GM12878 (cell line): Measurements from ENCODE around the gene NRTN. TPM values are rescaled to one million over a fixed set of nuclear protein-coding genes. Genes with fewer than 3 reads are reported as not detected.

Experiments used
- ATAC-seq: fragments of 200-7000 bp; cut with Tn5 transposase; 3 replicates; pipeline ENCODE4 v1.9.1; 2020; ENCODE audit warnings: mild to moderate bottlenecking, moderate library complexity
- BruUV-seq: library from RNA; stranded (reverse); fragments of 400-500 nt; replicated peaks from 2 replicates; lab custom pipeline; 2021; lab: Mats Ljungman, UMichigan
- CTCF ChIA-PET: fragments of 300-600 bp; sonication (Branson Sonifier 250); formaldehyde crosslinking; extraction: SDS; loops from one replicate; lab custom pipeline; 2021; ENCODE audit warnings: inconsistent platforms; lab: Yijun Ruan, JAX
- POLR2A ChIA-PET: fragments of 350-600 bp; formaldehyde crosslinking; extraction: SDS; loops from one replicate; lab custom pipeline; 2021; ENCODE audit warnings: inconsistent platforms; lab: Charles Lee
- RAD21 ChIA-PET: fragments of 300-600 bp; sonication (Branson Sonifier 250); formaldehyde crosslinking; loops from one replicate; lab custom pipeline; 2023; ENCODE audit warnings: antibody characterized with exemption; ENCODE audit not compliant: unreplicated experiment; lab: Charles Lee
- SMC1A ChIA-PET: fragments of 300-600 bp; sonication (Branson Sonifier 250); formaldehyde crosslinking; loops from one replicate; lab custom pipeline; 2023; ENCODE audit not compliant: unreplicated experiment, uncharacterized antibody; lab: Charles Lee
- DNase-seq: peaks from one replicate; pipeline ENCODE4 v3.0.0-alpha.2; 2011; ENCODE audit warnings: low read depth, low spot score
- FAIRE-seq: peaks from 3 replicates; lab custom pipeline; 2011; peaks lifted over from hg19 to GRCh38; lab: Jason Lieb, UNC
- H2AFZ ChIP-seq: 2 replicates; pipeline ENCODE4 v1.6.0; 2011; ENCODE audit warnings: low read depth, low read length, control low read depth; ENCODE audit not compliant: control insufficient read depth
- H3K27ac ChIP-seq: 2 replicates; pipeline ENCODE4 v1.5.1; 2011; ENCODE audit warnings: control low read depth; ENCODE audit not compliant: control insufficient read depth, insufficient read depth
- H3K27me3 ChIP-seq, 2 experiments: replicated peaks in 1 of 2; 2 replicates each; pipeline versions ENCODE4 v1.6.0 to v1.6.1; 2011; ENCODE audit warnings: low read length in 1 of 2; ENCODE audit not compliant: control insufficient read depth in 2 of 2, insufficient read depth in 2 of 2
- H3K36me3 ChIP-seq, 2 experiments: 2 replicates each; pipeline ENCODE4 v1.5.1; 2011; ENCODE audit warnings: low read length in 1 of 2; ENCODE audit not compliant: control insufficient read depth in 2 of 2, insufficient read depth in 2 of 2
- H3K4me1 ChIP-seq: 2 replicates; pipeline ENCODE4 v1.6.1; 2011; ENCODE audit warnings: mild to moderate bottlenecking, low read length, moderate library complexity, mixed read lengths; ENCODE audit not compliant: control insufficient read depth, insufficient read depth
- H3K4me2 ChIP-seq: 2 replicates; pipeline ENCODE4 v1.6.0; 2011; ENCODE audit warnings: control low read depth; ENCODE audit not compliant: control insufficient read depth, insufficient read depth
- H3K4me3 ChIP-seq: fragments of 200-600 bp; sonication (generic); 2 replicates; pipeline ENCODE4 v1.5.1; 2016
- H3K79me2 ChIP-seq: 2 replicates; pipeline ENCODE4 v1.6.0; 2011; ENCODE audit warnings: low read length; ENCODE audit not compliant: control insufficient read depth, insufficient read depth
- H3K9ac ChIP-seq: 2 replicates; pipeline ENCODE4 v1.8.0; 2011; ENCODE audit warnings: low read length, control low read depth, mixed read lengths; ENCODE audit not compliant: control insufficient read depth, insufficient read depth
- H3K9me3 ChIP-seq: replicated peaks from 3 replicates; pipeline ENCODE4 v1.5.1; 2011; ENCODE audit warnings: mild to moderate bottlenecking, low read length; ENCODE audit not compliant: control insufficient read depth, insufficient read depth
- H4K20me1 ChIP-seq: 2 replicates; pipeline ENCODE4 v1.6.0; 2011; ENCODE audit not compliant: control insufficient read depth, insufficient read depth
- ATF2 ChIP-seq: IDR thresholded peaks from 2 replicates; pipeline ENCODE4 v1.6.1; 2012; ENCODE audit warnings: low read length, inconsistent platforms
- CUX1 ChIP-seq: IDR thresholded peaks from 2 replicates; pipeline ENCODE4 v1.6.1; 2012; ENCODE audit warnings: improper control_type of control experiment, low read depth, low read length; ENCODE audit not compliant: insufficient replicate concordance
- ELK1 ChIP-seq: IDR thresholded peaks from 2 replicates; pipeline ENCODE4 v1.6.1; 2012; ENCODE audit warnings: low read depth, low read length, improper control_type of control experiment
- FOS ChIP-seq: IDR thresholded peaks from 3 replicates; pipeline ENCODE4 v1.6.1; 2011; ENCODE audit warnings: borderline replicate concordance; ENCODE audit not compliant: insufficient read length; ENCODE audit errors: extremely low read depth
- MAX ChIP-seq: IDR thresholded peaks from 2 replicates; pipeline ENCODE4 v1.6.1; 2012; ENCODE audit warnings: low read depth, low read length, improper control_type of control experiment
- MXI1 ChIP-seq: fragments of 150-350 bp; IDR thresholded peaks from 2 replicates; pipeline ENCODE4 v1.6.1; 2011; ENCODE audit warnings: low read depth, mild to moderate bottlenecking, inconsistent platforms, low read length, improper control_type of control experiment
- SIN3A ChIP-seq: IDR thresholded peaks from 2 replicates; pipeline ENCODE4 v1.6.1; 2012; ENCODE audit warnings: low read depth, low read length, improper control_type of control experiment
- SREBF1 ChIP-seq: IDR thresholded peaks from 2 replicates; pipeline ENCODE4 v1.6.1; 2012; ENCODE audit warnings: mild to moderate bottlenecking, low read length
- USF1 ChIP-seq: IDR thresholded peaks from 2 replicates; pipeline ENCODE4 v1.6.1; 2011; ENCODE audit warnings: borderline replicate concordance, low read depth, mild to moderate bottlenecking, moderate library complexity, mixed read lengths, low read length; ENCODE audit not compliant: insufficient read depth; ENCODE audit errors: extremely low read length
- YBX1 ChIP-seq: fragments of 450-650 bp; IDR thresholded peaks from 2 replicates; pipeline ENCODE4 v1.6.1; 2016; ENCODE audit warnings: antibody characterized with exemption
- ZSCAN29 ChIP-seq: fragments of 450-650 bp; IDR thresholded peaks from 2 replicates; pipeline ENCODE4 v1.6.1; 2017; ENCODE audit warnings: mild to moderate bottlenecking, moderate library complexity
- WGBS: methylation state at CpG from one replicate; pipeline ENCODE4 v1.1.6; 2016; ENCODE audit warnings: low lambda C conversion rate; ENCODE audit not compliant: insufficient replicate concordance, insufficient coverage; ENCODE audit errors: missing lambda C conversion rate; 5-methylcytosine and 5-hydroxymethylcytosine counted together
- in situ Hi-C: fragments of 300-500 bp; cut with MboI; formaldehyde crosslinking; loops from 9 replicates; pipeline ENCODE4 v1.14.3; 2018; ENCODE audit warnings: mixed read lengths
- intact Hi-C: fragments of 100-400 bp; cut with micrococcal nuclease; formaldehyde crosslinking; loops from one replicate; pipeline ENCODE4 v1.14.2; 2022; ENCODE audit not compliant: unreplicated experiment
- polyA plus RNA-seq, 11 experiments: library from polyadenylated mRNA; depleted of rRNA in 4 of 11; unstranded in 6 of 11; stranded (reverse) in 5 of 11; fragments of >200 nt; fragmentation: Nextera tagmentation in 4 of 11; fragmentation: Illumina TruSeq in 1 of 11; extraction: Ambion mirVana in 4 of 11; extraction: Trizol in 1 of 11; gene quantifications; 1 replicate in 1 of 11; 2 replicates in 10 of 11; pipeline versions ENCODE4 v1.2.1 to v1.2.3, GENCODE V29; 2011 to 2016; ENCODE audit warnings: inconsistent platforms in 2 of 11, missing spikeins in 2 of 11, low read depth in 1 of 11
- total RNA-seq, 4 experiments: library from RNA; depleted of rRNA in 3 of 4; stranded (reverse); fragments of >200 nt in 3 of 4; fragmentation: Illumina TruSeq in 1 of 4; extraction: Trizol in 1 of 4; gene quantifications; 2 replicates each; pipeline versions ENCODE4 v1.2.1 to v1.2.3, GENCODE V29; 2013 to 2021

NRTN gene
- total and polyA plus RNA-seq, 10 of the 15 experiments (the other 5 are each of a cell fraction or from before 2014, with no cell fraction given) = not detected

- Histone ChIP-seq H3K79me2 (no peaks in the 10 kb centered on the region), H3K9me3 (no peaks in the 10 kb centered on the region), H3K36me3 (no peaks in the 10 kb centered on the region), H3K9ac (no peak overlapping the region), H2AFZ (no peak overlapping the region), H4K20me1 (no peaks in the 10 kb centered on the region), H3K4me2 (no peak overlapping the region), H3K27ac (no peak overlapping the region), H3K27me3 (no peaks in the 10 kb centered on the region), H3K4me3 (no peak overlapping the region), H3K4me1 (no peaks in the 10 kb centered on the region)
- RAD21 ChIA-PET = no interaction called here
- ATAC-seq (no peak), FAIRE-seq (no peak), DNase-seq (no peak)
- intact Hi-C loops (no loop called here), in situ Hi-C loops (no loop called here)
- CTCF ChIA-PET = no interaction called here
- SMC1A ChIA-PET = no interaction called here
- BruUV-seq = no TSS peak
- TF ChIP-seq ELK1 (no peak), ATF2 (no peak), CUX1 (no peak), ZSCAN29 (no peak), MXI1 (no peak), YBX1 (no peak), FOS (no peak), MAX (no peak), SREBF1 (no peak), SIN3A (no peak), USF1 (no peak)
- POLR2A ChIA-PET = no interaction called here
- WGBS = 35% methylated on average over 11 of the region's 11 CpGs
Observed at GRCh38 chr19:5814852-5815246, 10.0 kb downstream of the NRTN start.
